GM23338 (cell line): ENCODE measurements around the gene KRT7.

Experiments used
- CREB1 ChIP-seq: fragments of 250-450 bp; sonication (Bioruptor Pico); IDR thresholded peaks from 2 replicates; pipeline ENCODE4 v1.5.0; 2020; ENCODE audit warnings: low read depth, mild to moderate bottlenecking, moderate library complexity
- EZH2 ChIP-seq: fragments of 200-600 bp; sonication (generic); IDR thresholded peaks from one replicate; pipeline ENCODE4 v1.8.0; 2017; ENCODE audit warnings: antibody characterized with exemption, mild to moderate bottlenecking, low read depth; ENCODE audit not compliant: unreplicated experiment
- EZH2phosphoT487 ChIP-seq: fragments of 200-600 bp; sonication (generic); IDR thresholded peaks from one replicate; pipeline ENCODE4 v1.8.1; 2018; ENCODE audit warnings: antibody characterized with exemption; ENCODE audit not compliant: unreplicated experiment
- JUNB ChIP-seq: IDR thresholded peaks from one replicate; pipeline ENCODE4 v1.6.1; 2016; ENCODE audit warnings: antibody characterized with exemption; ENCODE audit not compliant: unreplicated experiment
- POLR2AphosphoS5 ChIP-seq: IDR thresholded peaks from 2 replicates; pipeline ENCODE4 v1.6.1; 2016; ENCODE audit warnings: antibody characterized with exemption, low read depth
- STAT1 ChIP-seq: IDR thresholded peaks from one replicate; pipeline ENCODE4 v1.6.1; 2016; ENCODE audit warnings: antibody characterized with exemption; ENCODE audit not compliant: unreplicated experiment
- ZNF331 ChIP-seq: fragments of 250-450 bp; sonication (Bioruptor Pico); IDR thresholded peaks from 2 replicates; pipeline ENCODE4 v1.5.0; 2020; ENCODE audit warnings: low read depth, mild to moderate bottlenecking, moderate library complexity
- TF ChIP-seq, protein P1 (sequence below), 2 experiments: fragments of 200-600 bp in 1 of 2; sonication (generic) in 1 of 2; conservative IDR thresholded peaks; 2 replicates each; pipeline versions ENCODE4 v1.5.1 to v1.6.1; 2016 to 2017; ENCODE audit warnings: antibody characterized with exemption in 2 of 2, low read depth in 2 of 2, mild to moderate bottlenecking in 2 of 2, moderate library complexity in 1 of 2
- TF ChIP-seq, protein P2 (sequence below): IDR thresholded peaks from 2 replicates; pipeline ENCODE4 v1.6.1; 2016; ENCODE audit warnings: antibody characterized with exemption
- TF ChIP-seq, protein P3 (sequence below): IDR thresholded peaks from one replicate; pipeline ENCODE4 v1.6.1; 2018; ENCODE audit warnings: antibody characterized with exemption; ENCODE audit not compliant: unreplicated experiment
- TF ChIP-seq, protein P4 (sequence below): fragments of 250-450 bp; sonication (Bioruptor Pico); IDR thresholded peaks from 2 replicates; pipeline ENCODE4 v1.5.0; 2020; ENCODE audit warnings: mild to moderate bottlenecking, moderate library complexity

DNA sequence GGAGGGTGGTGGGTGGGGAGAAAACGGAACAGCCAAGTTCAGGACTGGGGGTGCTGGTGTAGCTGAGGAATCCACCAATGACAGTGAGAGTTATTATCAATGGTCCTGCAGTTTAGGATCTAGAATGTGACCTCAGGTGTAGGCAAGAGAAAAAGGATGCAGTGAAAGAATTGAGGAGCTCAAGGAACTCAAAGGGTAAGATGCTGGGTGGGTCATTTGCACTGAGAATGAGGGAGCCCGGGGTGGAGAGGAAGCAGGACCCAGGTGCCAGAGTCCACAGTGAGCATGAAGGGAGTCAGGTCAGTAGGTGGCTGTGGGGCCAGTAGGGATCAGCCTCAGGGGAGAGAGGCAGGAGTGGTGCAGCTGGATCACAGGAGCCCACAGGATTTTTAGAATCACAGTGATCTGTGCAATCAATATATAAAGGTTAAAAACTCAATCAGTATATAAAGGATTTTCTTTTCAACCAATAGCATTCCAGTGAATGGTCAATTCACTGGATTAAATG lies 3.2 kb upstream of the KRT7 start:
- TF ChIP-seq, protein P1, sequence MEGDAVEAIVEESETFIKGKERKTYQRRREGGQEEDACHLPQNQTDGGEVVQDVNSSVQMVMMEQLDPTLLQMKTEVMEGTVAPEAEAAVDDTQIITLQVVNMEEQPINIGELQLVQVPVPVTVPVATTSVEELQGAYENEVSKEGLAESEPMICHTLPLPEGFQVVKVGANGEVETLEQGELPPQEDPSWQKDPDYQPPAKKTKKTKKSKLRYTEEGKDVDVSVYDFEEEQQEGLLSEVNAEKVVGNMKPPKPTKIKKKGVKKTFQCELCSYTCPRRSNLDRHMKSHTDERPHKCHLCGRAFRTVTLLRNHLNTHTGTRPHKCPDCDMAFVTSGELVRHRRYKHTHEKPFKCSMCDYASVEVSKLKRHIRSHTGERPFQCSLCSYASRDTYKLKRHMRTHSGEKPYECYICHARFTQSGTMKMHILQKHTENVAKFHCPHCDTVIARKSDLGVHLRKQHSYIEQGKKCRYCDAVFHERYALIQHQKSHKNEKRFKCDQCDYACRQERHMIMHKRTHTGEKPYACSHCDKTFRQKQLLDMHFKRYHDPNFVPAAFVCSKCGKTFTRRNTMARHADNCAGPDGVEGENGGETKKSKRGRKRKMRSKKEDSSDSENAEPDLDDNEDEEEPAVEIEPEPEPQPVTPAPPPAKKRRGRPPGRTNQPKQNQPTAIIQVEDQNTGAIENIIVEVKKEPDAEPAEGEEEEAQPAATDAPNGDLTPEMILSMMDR (conservative IDR thresholded peaks at IDR 0.05; ENCODE audit: low read depth in 2 of 2): no peak
- TF ChIP-seq EZH2phosphoT487 (no peak), JUNB (no peak), POLR2AphosphoS5 (no peak), ZNF331 (CRISPR knock-in tag) (no peak), EZH2 (no peak), CREB1 (CRISPR knock-in tag) (no peak), STAT1 (no peak)
- TF ChIP-seq, protein P2, sequence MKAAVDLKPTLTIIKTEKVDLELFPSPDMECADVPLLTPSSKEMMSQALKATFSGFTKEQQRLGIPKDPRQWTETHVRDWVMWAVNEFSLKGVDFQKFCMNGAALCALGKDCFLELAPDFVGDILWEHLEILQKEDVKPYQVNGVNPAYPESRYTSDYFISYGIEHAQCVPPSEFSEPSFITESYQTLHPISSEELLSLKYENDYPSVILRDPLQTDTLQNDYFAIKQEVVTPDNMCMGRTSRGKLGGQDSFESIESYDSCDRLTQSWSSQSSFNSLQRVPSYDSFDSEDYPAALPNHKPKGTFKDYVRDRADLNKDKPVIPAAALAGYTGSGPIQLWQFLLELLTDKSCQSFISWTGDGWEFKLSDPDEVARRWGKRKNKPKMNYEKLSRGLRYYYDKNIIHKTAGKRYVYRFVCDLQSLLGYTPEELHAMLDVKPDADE: no peak
- TF ChIP-seq, protein P3, sequence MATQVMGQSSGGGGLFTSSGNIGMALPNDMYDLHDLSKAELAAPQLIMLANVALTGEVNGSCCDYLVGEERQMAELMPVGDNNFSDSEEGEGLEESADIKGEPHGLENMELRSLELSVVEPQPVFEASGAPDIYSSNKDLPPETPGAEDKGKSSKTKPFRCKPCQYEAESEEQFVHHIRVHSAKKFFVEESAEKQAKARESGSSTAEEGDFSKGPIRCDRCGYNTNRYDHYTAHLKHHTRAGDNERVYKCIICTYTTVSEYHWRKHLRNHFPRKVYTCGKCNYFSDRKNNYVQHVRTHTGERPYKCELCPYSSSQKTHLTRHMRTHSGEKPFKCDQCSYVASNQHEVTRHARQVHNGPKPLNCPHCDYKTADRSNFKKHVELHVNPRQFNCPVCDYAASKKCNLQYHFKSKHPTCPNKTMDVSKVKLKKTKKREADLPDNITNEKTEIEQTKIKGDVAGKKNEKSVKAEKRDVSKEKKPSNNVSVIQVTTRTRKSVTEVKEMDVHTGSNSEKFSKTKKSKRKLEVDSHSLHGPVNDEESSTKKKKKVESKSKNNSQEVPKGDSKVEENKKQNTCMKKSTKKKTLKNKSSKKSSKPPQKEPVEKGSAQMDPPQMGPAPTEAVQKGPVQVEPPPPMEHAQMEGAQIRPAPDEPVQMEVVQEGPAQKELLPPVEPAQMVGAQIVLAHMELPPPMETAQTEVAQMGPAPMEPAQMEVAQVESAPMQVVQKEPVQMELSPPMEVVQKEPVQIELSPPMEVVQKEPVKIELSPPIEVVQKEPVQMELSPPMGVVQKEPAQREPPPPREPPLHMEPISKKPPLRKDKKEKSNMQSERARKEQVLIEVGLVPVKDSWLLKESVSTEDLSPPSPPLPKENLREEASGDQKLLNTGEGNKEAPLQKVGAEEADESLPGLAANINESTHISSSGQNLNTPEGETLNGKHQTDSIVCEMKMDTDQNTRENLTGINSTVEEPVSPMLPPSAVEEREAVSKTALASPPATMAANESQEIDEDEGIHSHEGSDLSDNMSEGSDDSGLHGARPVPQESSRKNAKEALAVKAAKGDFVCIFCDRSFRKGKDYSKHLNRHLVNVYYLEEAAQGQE: no peak
- TF ChIP-seq, protein P4, sequence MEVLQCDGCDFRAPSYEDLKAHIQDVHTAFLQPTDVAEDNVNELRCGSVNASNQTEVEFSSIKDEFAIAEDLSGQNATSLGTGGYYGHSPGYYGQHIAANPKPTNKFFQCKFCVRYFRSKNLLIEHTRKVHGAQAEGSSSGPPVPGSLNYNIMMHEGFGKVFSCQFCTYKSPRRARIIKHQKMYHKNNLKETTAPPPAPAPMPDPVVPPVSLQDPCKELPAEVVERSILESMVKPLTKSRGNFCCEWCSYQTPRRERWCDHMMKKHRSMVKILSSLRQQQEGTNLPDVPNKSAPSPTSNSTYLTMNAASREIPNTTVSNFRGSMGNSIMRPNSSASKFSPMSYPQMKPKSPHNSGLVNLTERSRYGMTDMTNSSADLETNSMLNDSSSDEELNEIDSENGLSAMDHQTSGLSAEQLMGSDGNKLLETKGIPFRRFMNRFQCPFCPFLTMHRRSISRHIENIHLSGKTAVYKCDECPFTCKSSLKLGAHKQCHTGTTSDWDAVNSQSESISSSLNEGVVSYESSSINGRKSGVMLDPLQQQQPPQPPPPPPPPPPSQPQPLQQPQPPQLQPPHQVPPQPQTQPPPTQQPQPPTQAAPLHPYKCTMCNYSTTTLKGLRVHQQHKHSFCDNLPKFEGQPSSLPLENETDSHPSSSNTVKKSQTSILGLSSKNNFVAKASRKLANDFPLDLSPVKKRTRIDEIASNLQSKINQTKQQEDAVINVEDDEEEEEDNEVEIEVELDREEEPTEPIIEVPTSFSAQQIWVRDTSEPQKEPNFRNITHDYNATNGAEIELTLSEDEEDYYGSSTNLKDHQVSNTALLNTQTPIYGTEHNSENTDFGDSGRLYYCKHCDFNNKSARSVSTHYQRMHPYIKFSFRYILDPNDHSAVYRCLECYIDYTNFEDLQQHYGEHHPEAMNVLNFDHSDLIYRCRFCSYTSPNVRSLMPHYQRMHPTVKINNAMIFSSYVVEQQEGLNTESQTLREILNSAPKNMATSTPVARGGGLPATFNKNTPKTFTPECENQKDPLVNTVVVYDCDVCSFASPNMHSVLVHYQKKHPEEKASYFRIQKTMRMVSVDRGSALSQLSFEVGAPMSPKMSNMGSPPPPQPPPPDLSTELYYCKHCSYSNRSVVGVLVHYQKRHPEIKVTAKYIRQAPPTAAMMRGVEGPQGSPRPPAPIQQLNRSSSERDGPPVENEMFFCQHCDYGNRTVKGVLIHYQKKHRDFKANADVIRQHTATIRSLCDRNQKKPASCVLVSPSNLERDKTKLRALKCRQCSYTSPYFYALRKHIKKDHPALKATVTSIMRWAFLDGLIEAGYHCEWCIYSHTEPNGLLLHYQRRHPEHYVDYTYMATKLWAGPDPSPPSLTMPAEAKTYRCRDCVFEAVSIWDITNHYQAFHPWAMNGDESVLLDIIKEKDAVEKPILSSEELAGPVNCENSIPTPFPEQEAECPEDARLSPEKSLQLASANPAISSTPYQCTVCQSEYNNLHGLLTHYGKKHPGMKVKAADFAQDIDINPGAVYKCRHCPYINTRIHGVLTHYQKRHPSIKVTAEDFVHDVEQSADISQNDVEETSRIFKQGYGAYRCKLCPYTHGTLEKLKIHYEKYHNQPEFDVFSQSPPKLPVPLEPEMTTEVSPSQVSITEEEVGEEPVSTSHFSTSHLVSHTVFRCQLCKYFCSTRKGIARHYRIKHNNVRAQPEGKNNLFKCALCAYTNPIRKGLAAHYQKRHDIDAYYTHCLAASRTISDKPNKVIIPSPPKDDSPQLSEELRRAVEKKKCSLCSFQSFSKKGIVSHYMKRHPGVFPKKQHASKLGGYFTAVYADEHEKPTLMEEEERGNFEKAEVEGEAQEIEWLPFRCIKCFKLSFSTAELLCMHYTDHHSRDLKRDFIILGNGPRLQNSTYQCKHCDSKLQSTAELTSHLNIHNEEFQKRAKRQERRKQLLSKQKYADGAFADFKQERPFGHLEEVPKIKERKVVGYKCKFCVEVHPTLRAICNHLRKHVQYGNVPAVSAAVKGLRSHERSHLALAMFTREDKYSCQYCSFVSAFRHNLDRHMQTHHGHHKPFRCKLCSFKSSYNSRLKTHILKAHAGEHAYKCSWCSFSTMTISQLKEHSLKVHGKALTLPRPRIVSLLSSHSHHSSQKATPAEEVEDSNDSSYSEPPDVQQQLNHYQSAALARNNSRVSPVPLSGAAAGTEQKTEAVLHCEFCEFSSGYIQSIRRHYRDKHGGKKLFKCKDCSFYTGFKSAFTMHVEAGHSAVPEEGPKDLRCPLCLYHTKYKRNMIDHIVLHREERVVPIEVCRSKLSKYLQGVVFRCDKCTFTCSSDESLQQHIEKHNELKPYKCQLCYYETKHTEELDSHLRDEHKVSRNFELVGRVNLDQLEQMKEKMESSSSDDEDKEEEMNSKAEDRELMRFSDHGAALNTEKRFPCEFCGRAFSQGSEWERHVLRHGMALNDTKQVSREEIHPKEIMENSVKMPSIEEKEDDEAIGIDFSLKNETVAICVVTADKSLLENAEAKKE (CRISPR knock-in tag): no peak
